ENCODE data around the gene MED6.

Gene MED6

GRCh38 chr14:70597731-70598130 lies 2.7 kb downstream of the MED6 start:
- no peak for DNase-seq

- no peak for DNase-seq
Observed at GRCh38 chr14:70595443-70596185, 4.8 kb downstream of the MED6 start.

- DNase-seq, result no peak
Observed at GRCh38 chr14:70594461-70594860, 6.0 kb downstream of the MED6 start.

- DNase-seq, result no peak
Observed at GRCh38 chr14:70585231-70585630, 15.2 kb downstream of the MED6 start.

GRCh38 chr14:70576891-70577290 lies 23.6 kb downstream of the MED6 start:
- no peak for DNase-seq

- no peak for DNase-seq
Observed at GRCh38 chr14:70573050-70573449, 27.4 kb downstream of the MED6 start.

GRCh38 chr14:70571139-70571538 lies 29.3 kb downstream of the MED6 start:
- DNase-seq, result no peak

GRCh38 chr14:70567791-70568190 lies 32.7 kb downstream of the MED6 start:
- DNase-seq, result no peak

- no peak for DNase-seq
Observed at GRCh38 chr14:70563869-70564268, 36.6 kb downstream of the MED6 start.

GRCh38 chr14:70563417-70563816 lies 37.0 kb downstream of the MED6 start:
- no peak for DNase-seq

GRCh38 chr14:70558356-70558755 lies 42.1 kb downstream of the MED6 start:
- DNase-seq, result no peak

- DNase-seq, result no peak
Observed at GRCh38 chr14:70555890-70556289, 44.6 kb downstream of the MED6 start.

- DNase-seq, result no peak
Observed at GRCh38 chr14:70538087-70538486, 62.4 kb downstream of the MED6 start.

GRCh38 chr14:70536830-70537229 lies 63.6 kb downstream of the MED6 start:
- no peak for DNase-seq

GRCh38 chr14:70534904-70535303 lies 65.6 kb downstream of the MED6 start, which contains the start of gene ADAM20:
Gene ADAM20 (minus strand): TSS chr14:70535004. CDS start chr14:70524757, 10,247 bp downstream.
- DNase-seq, result no peak
